ENCODE data around the gene PPP1R3G.

Gene PPP1R3G

DNA sequence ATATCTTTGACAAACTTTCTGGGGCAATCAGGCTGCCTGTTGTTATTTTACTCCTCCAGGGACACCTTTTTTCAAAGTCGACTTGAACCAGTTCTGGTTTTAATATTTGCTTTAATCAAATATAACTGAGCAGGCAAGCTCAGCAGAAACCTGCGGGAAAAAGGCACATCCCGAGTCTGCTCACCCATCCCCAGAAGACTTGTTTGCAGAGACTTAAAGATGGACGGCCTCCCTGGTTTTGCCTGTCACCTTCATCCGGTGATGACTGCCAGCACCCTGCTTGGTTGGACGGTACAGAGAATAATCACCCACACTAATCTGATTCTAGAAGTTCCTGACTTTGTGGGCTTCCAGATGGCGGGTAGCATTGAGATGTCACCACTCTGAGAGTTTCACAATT, 36.8 kb downstream of the PPP1R3G start:
- TF ChIP-seq NFIC (IDR thresholded peaks at IDR 0.05) (no peak), EGR1 (IDR thresholded peaks at IDR 0.05) (no peak), TEAD4 (IDR thresholded peaks at IDR 0.05) (no peak), FOXM1 (IDR thresholded peaks at IDR 0.05; ENCODE audit: borderline replicate concordance, low read depth) (no peak), ZBTB7A (IDR thresholded peaks at IDR 0.05; ENCODE audit: low read depth) (no peak), CEBPB (IDR thresholded peaks at IDR 0.05) (no peak), RAD21 (IDR thresholded peaks at IDR 0.05; ENCODE audit: low read depth) (no peak), TAF1 (IDR thresholded peaks at IDR 0.05; ENCODE audit: low read depth) (no peak), TCF12 (IDR thresholded peaks at IDR 0.05; ENCODE audit: low read depth) (no peak)

DNA sequence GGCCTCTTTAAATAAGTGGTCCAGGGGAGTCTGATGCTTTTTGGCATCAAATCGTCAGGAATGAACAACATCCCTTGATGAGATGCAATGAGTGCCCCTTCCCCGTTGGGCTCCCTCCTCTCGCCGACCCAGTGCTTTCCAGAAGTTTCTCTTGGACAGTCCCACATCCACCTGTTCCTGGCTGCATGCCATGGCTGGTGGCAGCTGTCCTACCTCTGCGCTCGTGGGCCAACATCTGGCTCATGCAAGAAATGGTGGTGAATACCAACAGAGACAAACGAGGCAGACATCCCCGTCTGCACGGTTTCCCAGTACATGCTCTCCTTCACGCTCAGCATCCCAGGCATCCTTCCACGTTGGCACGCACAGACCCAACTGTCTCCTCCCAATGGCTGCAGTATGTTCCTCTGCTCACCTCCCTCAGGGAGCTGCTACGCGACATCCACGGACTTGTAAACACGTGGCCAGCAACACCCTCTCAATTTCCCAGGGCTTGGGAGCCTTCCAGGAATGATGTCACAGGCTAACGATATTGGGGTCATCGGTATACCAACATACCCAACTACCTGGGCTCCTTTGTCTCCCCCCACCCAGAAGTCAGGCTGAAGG, 37.5 kb downstream of the PPP1R3G start:
- TF ChIP-seq EP300 (IDR thresholded peaks at IDR 0.05; ENCODE audit: borderline replicate concordance) (no peak), CEBPB (IDR thresholded peaks at IDR 0.05) (no peak), NFIC (IDR thresholded peaks at IDR 0.05) (no peak), CREB1 (IDR thresholded peaks at IDR 0.05; ENCODE audit: low read depth) (no peak), FOXM1 (IDR thresholded peaks at IDR 0.05; ENCODE audit: borderline replicate concordance, low read depth) (no peak), ZBTB7A (IDR thresholded peaks at IDR 0.05; ENCODE audit: low read depth) (no peak), TCF12 (IDR thresholded peaks at IDR 0.05; ENCODE audit: low read depth) (no peak)

DNA sequence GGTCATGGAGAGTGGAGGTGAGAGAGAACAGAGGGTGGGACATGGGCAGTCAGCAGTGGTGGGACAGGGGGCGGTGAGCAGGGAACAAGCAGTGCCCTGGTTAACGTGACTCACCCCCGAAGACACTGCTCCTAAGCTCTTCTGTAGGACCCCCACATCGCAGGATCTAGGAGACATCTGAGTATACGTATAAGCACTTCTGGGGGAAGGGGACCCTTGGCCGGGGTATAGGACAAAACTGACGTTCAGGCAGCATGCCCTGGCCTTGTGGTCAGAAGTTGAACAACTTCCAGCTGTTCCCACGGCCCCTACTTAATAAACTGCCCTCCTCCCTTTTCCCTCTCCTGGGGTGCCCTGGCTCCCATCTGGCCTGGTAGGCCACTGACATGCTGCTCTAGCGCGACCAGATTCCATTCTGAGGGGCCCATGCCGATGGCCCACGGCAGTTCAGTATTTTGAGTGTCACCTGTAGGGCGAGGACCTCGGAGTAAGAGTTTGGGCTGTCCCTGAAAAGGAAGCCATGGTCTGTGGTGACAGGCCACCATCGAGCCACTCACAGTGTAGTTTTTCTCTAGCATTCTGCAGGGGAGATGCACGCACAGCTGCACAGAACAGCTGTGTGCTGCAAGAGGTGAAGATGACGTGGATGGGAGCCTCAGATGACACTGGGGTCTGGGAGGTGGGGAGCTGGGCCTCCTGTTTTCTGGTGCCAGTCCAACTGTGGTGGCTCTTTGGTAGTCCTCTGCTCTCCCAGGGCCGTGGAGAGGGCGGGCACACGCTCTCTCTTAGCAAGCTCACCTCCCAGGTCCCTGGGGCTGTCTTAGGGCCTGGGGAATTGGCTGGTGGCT, 38.4 kb downstream of the PPP1R3G start:
- TF ChIP-seq, protein P1, sequence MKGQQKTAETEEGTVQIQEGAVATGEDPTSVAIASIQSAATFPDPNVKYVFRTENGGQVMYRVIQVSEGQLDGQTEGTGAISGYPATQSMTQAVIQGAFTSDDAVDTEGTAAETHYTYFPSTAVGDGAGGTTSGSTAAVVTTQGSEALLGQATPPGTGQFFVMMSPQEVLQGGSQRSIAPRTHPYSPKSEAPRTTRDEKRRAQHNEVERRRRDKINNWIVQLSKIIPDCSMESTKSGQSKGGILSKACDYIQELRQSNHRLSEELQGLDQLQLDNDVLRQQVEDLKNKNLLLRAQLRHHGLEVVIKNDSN (IDR thresholded peaks at IDR 0.05), result no peak
- TF ChIP-seq CREB1 (IDR thresholded peaks at IDR 0.05; ENCODE audit: low read depth) (no peak), CEBPB (IDR thresholded peaks at IDR 0.05) (no peak), FOXM1 (IDR thresholded peaks at IDR 0.05; ENCODE audit: borderline replicate concordance, low read depth) (no peak), RAD21 (IDR thresholded peaks at IDR 0.05; ENCODE audit: low read depth) (no peak), EP300 (IDR thresholded peaks at IDR 0.05; ENCODE audit: borderline replicate concordance) (no peak), EGR1 (IDR thresholded peaks at IDR 0.05) (no peak), ZBTB7A (IDR thresholded peaks at IDR 0.05; ENCODE audit: low read depth) (no peak), TCF12 (IDR thresholded peaks at IDR 0.05; ENCODE audit: low read depth) (no peak), TEAD4 (IDR thresholded peaks at IDR 0.05) (no peak), NFIC (IDR thresholded peaks at IDR 0.05) (no peak), YY1 (IDR thresholded peaks at IDR 0.05; ENCODE audit: low read depth) (no peak), TAF1 (IDR thresholded peaks at IDR 0.05; ENCODE audit: low read depth) (no peak)
- TF ChIP-seq, protein P2, sequence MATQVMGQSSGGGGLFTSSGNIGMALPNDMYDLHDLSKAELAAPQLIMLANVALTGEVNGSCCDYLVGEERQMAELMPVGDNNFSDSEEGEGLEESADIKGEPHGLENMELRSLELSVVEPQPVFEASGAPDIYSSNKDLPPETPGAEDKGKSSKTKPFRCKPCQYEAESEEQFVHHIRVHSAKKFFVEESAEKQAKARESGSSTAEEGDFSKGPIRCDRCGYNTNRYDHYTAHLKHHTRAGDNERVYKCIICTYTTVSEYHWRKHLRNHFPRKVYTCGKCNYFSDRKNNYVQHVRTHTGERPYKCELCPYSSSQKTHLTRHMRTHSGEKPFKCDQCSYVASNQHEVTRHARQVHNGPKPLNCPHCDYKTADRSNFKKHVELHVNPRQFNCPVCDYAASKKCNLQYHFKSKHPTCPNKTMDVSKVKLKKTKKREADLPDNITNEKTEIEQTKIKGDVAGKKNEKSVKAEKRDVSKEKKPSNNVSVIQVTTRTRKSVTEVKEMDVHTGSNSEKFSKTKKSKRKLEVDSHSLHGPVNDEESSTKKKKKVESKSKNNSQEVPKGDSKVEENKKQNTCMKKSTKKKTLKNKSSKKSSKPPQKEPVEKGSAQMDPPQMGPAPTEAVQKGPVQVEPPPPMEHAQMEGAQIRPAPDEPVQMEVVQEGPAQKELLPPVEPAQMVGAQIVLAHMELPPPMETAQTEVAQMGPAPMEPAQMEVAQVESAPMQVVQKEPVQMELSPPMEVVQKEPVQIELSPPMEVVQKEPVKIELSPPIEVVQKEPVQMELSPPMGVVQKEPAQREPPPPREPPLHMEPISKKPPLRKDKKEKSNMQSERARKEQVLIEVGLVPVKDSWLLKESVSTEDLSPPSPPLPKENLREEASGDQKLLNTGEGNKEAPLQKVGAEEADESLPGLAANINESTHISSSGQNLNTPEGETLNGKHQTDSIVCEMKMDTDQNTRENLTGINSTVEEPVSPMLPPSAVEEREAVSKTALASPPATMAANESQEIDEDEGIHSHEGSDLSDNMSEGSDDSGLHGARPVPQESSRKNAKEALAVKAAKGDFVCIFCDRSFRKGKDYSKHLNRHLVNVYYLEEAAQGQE (IDR thresholded peaks at IDR 0.05; ENCODE audit: low read depth), result no peak
- TF ChIP-seq, protein P3, sequence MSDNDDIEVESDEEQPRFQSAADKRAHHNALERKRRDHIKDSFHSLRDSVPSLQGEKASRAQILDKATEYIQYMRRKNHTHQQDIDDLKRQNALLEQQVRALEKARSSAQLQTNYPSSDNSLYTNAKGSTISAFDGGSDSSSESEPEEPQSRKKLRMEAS (IDR thresholded peaks at IDR 0.05), result no peak

DNA sequence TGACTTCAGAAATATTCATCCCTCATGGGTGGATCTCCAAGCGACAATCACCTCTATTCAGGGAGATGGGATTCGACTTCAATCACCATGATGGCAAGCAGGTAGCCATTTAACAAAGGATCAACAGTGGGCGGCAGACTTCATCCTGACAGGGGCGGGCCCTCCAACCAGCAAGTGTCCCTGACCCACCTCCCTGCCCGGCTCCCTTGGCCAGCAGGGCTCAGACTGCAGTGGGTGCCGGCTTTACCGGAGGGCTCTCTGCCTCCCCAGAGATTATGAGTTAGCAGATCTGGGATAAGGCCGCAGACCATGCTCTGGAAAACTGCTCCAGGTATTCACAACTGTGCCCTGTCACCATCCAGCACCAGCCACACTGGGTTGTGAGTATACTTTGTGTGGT, 39.4 kb downstream of the PPP1R3G start:
- TF ChIP-seq RAD21 (IDR thresholded peaks at IDR 0.05; ENCODE audit: low read depth) (no peak), EGR1 (IDR thresholded peaks at IDR 0.05) (no peak), CEBPB (IDR thresholded peaks at IDR 0.05) (no peak), ZBTB7A (IDR thresholded peaks at IDR 0.05; ENCODE audit: low read depth) (no peak), CREB1 (IDR thresholded peaks at IDR 0.05; ENCODE audit: low read depth) (no peak)
- TF ChIP-seq, protein P1 (IDR thresholded peaks at IDR 0.05), result no peak
- TF ChIP-seq, protein P2 (IDR thresholded peaks at IDR 0.05; ENCODE audit: low read depth), result no peak

DNA sequence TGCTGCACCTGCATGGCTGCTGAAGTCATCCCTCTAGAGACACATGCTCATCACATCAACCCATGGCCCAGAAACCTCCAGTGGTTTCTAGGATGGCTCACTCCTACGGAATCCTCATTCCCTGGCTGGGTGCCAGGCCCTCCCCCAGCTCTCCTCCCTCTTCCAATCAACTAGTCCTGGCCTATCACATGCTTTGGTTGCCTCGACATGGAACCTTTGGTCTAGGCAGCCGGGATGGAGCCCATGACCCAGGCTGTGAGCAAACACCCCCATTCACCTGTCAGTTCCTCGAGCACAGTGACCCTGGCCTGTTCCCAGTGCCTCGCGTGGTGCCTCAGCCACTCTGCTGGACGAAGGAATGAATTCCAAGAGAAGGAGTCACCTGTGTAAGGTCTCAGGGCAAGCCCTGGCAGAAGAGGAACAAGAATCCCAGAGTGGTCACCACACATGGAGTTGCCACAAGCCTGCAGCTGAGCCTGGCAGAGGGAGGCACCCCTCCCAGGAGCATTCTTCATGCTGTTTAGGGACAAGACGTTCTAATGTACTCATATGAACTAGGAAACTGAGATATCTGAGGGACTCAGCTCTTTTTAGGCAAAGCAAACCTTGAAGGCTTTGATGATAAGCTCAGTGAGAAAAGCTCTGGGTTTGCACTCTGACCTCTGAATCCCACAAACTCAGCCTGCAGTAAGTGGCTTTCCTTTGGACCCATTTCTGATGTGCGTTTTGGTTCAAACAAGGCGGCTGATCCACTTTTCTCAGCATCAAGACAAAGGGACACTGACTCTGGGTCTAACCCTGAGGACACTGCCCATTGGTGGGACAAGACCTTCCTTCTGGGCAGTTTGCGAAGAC, 40.2 kb downstream of the PPP1R3G start:
- TF ChIP-seq TEAD4 (IDR thresholded peaks at IDR 0.05) (no peak), NFIC (IDR thresholded peaks at IDR 0.05) (peak; percentile 72), ZBTB7A (IDR thresholded peaks at IDR 0.05; ENCODE audit: low read depth) (no peak), CEBPB (IDR thresholded peaks at IDR 0.05) (no peak), TCF12 (IDR thresholded peaks at IDR 0.05; ENCODE audit: low read depth) (no peak)
- TF ChIP-seq, protein P1 (IDR thresholded peaks at IDR 0.05), result no peak
